GM18511 (cell line): ENCODE data around the gene MOGAT1.
"Not testable (repeated sequence)": the region's sequence is repeated elsewhere in the genome, so short reads cannot be mapped to it uniquely, and the experiment has no call there.

ENCODE experiments used
- ATAC-seq: cut with Tn5 transposase; IDR thresholded peaks from one replicate; pipeline ENCODE4 v1.9.1; 2021; ENCODE audit warnings: mild to moderate bottlenecking, moderate library complexity; ENCODE audit not compliant: unreplicated experiment

The MOGAT1 gene

DNA sequence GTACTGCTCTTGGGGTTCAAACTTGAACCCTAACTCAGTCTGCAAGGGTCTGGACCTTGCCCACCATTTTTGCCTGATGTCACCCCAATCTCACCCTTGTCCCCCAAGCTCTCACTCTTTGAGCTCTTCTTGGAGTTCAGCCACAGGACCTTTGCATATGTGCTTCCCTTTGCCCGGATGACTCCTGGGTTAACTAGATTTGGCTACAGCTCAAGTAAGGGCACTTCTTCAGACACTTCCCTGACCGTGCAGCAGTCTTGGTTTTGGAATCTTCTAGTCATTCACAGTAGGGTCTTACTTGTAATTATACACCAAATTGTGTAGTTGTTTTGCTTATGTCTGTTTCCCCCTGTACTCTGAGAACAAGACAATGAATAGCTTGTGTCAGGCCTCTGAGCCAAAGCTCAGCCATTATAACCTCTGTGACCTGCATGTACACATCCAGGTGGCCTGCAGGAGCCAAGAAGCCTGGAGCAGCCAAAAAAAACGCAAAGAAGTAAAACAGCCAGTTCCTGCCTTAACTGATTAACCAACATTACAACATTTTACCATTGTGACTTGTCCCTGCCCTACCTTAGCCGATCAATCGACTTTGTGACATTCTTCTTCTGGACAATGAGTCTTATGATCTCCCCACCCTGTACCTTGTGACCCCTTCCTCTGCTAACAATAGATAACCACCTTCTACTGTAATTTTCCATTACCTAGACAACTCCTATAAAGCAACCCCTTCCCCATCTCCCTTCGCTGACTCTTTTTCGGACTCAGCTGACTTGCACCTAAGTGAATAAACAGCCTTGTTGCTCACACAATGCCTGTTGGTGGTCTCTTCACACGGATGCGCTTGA, 1.0 kb upstream of the MOGAT1 start:
- no peak for ATAC-seq

DNA sequence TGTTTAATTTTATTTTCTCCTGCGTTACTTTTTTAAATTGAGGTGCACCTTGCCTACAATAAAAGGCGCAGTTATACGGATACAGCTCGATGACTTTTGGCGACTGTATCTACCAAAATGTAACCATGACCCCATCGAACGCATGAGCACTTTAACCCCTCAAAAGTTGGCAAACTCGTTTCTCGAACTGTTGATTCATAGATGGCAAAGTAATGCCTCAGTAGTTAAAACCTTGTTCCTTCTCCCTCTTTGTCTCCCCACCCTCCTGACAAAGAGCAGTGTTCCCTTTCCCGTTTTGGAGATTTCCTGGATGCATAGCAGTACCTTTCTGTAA, 577 bp downstream of the MOGAT1 start:
- ATAC-seq = peak; percentile 9

DNA sequence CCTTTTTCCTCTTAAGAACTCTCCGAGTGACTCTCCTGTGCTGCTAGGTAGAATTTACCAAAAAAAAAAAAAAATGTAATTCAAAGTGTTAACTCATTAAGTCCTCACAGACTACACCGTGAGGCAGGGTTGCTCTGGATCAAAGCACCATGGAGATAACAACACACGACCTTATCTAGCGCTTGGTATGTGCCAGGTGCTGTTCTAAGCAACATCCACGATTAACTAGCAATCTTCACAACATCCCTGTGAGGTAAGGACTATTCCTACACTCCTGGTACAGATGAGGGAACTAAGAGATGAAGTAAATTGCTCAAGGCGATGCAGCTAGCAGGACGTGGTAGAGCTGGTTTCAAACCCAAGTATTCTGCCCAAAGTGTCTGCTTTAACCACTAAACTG, 1.8 kb downstream of the MOGAT1 start:
- ATAC-seq = no peak

DNA sequence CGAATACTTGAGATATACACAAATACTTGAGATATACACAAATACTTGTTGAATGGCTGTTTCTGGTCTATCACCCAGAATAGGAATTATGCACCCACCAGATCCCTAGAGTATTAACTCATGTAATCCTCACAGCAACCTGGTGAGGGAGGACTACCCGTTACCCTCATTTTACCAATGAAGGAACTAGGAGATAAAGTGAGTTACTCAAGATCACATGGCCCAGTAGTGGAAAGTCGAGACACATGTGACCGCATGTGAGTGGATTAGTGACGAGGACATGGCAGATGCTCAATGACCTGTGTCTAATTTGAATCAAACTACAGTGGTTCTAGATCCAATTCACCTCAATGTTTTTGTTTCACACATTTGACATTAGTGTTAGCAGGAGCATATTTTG, 2.4 kb downstream of the MOGAT1 start:
- no peak for ATAC-seq

DNA sequence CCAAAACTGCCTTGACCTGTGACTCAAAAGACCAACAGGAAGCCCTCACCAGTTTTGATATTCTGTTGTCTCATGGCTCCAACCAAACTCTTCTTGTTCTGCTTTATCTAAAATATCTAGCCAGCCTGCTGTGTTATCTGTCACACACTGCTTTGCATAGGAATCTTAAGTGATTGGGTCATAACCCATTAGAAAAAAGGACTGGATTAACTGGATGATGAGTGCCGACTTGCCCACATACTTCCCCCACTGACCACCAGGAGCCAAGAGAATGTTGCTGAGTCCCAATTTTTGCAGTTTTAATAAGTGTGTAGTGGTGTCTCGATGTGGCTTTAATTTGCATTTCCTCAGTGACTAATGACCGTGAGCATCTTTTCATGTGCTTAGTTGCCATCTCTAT, 6.5 kb downstream of the MOGAT1 start:
- no peak for ATAC-seq

DNA sequence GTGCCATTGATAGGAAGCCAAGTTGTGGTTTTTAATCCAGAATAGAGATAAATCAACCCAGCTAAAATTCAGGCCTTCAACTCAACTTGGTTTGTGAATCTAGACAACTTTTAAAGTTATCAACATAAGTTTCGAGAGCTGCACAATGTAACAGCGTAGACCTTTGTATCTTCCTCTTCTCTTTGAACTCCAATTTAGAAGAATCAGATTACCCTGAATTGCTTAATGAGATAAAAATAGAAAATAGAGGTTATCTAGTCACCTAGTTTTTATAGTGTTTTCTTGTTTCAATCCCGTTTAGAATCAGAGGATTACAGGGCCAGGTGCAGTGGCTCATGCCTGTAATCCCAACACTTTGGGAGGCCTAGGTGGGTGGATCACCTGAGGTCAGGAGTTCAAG, 12.3 kb downstream of the MOGAT1 start:
- no peak for ATAC-seq

GRCh38 chr2:222686086-222686750, 14.8 kb downstream of the MOGAT1 start:
- no peak for ATAC-seq

- no peak for ATAC-seq
Observed at GRCh38 chr2:222688917-222689316, 17.5 kb downstream of the MOGAT1 start.

DNA sequence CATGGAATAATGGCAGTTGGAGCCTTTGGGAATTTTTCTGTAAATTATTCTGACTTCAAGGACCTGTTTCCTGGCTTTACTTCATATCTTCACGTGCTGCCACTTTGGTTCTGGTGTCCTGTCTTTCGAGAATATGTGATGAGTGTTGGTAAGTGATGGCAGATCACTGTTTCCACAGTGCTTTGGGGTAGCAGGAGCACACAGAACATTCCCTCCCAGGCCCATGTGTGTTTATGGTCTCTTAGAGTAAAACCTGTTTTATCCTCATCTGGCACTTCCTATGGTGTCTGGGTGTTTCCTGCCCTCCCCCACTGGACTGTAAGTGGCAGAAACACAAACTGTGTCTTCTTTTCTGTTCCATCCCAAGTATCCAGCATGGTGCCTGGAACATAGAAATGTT, 17.9 kb downstream of the MOGAT1 start:
- ATAC-seq = no peak

GRCh38 chr2:222690564-222691200, 19.2 kb downstream of the MOGAT1 start:
- ATAC-seq = peak; percentile 99

- not testable (repeated sequence) for ATAC-seq
Observed at GRCh38 chr2:222693413-222693812, 22.0 kb downstream of the MOGAT1 start.

DNA sequence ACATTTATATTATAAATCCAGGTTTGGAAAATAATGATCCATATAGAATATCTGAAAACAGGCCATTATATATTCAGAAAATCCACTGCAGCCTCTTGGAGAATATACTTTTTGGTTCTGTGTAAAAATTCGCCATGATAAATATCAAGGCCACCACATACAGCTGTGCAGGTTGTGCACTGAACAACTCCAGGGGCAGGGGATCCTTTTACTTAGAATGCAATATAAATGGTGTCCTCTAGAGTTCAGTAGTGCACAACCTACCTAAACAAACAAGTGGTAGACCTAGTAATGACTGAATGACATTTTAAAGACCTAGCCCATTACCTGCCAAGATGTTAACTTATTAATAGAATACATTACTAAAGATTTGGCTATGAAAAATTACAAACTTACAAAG, 22.4 kb downstream of the MOGAT1 start:
- ATAC-seq = peak; percentile 58

- ATAC-seq = no peak
Observed at GRCh38 chr2:222698276-222698675, 26.8 kb downstream of the MOGAT1 start.

- ATAC-seq = no peak
Observed at GRCh38 chr2:222701233-222701632, 29.8 kb downstream of the MOGAT1 start.

GRCh38 chr2:222701721-222702131, 30.3 kb downstream of the MOGAT1 start:
- ATAC-seq = no peak

GRCh38 chr2:222703091-222703490, 31.6 kb downstream of the MOGAT1 start:
- no peak for ATAC-seq

- ATAC-seq = no peak
Observed at GRCh38 chr2:222703886-222704285, 32.4 kb downstream of the MOGAT1 start.

DNA sequence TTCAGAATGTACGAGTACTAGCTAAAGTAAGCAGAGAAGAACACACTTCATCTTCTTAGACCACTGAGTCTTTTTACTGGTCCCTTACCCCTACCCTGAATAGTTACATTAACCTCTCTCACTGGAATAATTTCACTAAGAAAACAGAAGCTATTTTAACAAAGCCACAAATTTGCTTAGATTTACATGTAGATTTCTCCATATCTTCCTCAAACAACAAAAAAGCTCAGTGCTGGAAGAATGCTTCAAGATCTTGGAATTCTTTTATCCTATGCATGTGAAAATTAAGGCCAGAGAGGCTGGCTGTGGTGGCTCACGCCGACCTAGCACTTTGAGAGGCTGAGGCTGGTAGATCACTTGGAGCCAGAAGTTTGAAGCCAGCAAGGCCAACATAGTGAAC, 35.2 kb downstream of the MOGAT1 start:
- ATAC-seq = no peak

DNA sequence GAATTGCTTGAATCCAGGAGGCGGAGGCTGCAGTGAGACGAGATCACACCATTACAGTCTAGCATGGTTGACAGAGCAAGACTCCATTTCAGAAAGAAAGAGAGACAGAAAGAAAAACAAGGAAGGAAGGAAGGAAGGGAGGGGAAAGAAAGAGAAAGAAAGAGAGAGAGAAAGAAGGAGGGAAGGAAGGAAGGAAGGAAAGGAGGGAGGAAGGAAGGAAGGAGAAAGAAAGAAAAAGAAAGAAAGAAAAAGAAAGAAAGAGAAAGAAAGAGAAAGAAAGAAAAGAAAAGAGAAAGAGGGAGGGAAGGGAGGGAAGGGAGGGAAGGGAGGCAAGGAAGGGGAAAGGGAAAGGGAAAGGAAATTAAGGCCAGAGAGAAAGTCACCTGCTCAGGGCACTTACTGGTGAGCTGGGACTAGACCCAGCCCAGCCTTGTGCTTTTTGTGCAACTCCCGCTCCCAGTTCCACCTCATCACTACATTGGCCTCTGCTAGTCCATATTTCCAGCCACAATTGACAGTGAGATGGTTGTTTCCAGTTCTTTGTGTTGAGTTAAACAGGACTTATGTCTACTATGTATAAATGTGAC, 35.7 kb downstream of the MOGAT1 start:
- no peak for ATAC-seq

GRCh38 chr2:222707689-222708273, 36.3 kb downstream of the MOGAT1 start:
- ATAC-seq = peak; percentile 54

GRCh38 chr2:222708274-222708710, 36.8 kb downstream of the MOGAT1 start:
- ATAC-seq = peak; percentile 45
